ENCODE measurements around the gene ZNF358. TPM values are rescaled to one million over a fixed set of nuclear protein-coding genes. Genes with fewer than 3 reads are reported as not detected.

ZNF358 gene
- total RNA-seq, 1 donor from 2014 or later, result 16.9 TPM

- Histone ChIP-seq H2AFZ (replicated peaks) (no peak overlapping the region), H3K9ac (no peak overlapping the region), H3K4me2 (no peak overlapping the region), H3K9me3 (ENCODE audit: low read depth) (no peaks in the 10 kb centered on the region), H3K4me3 (no peak overlapping the region), H3F3A (ENCODE audit: low read depth) (no peaks in the 10 kb centered on the region), H3K27ac (no peak overlapping the region), H3K4me1 (no peaks in the 10 kb centered on the region), H3K36me3 (no peaks in the 10 kb centered on the region), H3K79me2 (ENCODE audit: low read depth) (no peaks in the 10 kb centered on the region), H3K27me3 (no peaks in the 10 kb centered on the region), H4K20me1 (ENCODE audit: low read depth) (no peaks in the 10 kb centered on the region)
- Mint-ChIP-seq H3K36me3 (peaks cover 2% of the 10 kb centered on the region), H3K27me3 (ENCODE audit: insufficient read depth, low read depth) (no peaks in the 10 kb centered on the region), H3K4me1 (no peaks in the 10 kb centered on the region), H3K4me3 (no peak overlapping the region), H3K9me3 (no peaks in the 10 kb centered on the region), H3K27ac (no peak overlapping the region)
- TF ChIP-seq EZH2phosphoT487 (IDR thresholded peaks at IDR 0.05) (no peak), CTCF (IDR thresholded peaks at IDR 0.05) (no peak), EZH2 (IDR thresholded peaks at IDR 0.05) (no peak)
- DNase-seq (ENCODE audit: low spot score), result no peak
Measured at GRCh38 chr19:7469669-7470285, 46.1 kb upstream of the ZNF358 start.

GRCh38 chr19:7470540-7471305 is 45.2 kb upstream of the ZNF358 start:
- no peaks in the 10 kb centered on the region for H3F3A ChIP-seq (ENCODE audit: low read depth)
- no peak for TF ChIP-seq EZH2 (IDR thresholded peaks at IDR 0.05)
- no peak for TF ChIP-seq EZH2phosphoT487 (IDR thresholded peaks at IDR 0.05)
- no peak for TF ChIP-seq CTCF (IDR thresholded peaks at IDR 0.05)
- H3K9ac ChIP-seq, result no peak overlapping the region
- H2AFZ ChIP-seq (replicated peaks), result no peak overlapping the region
- H3K4me1 ChIP-seq, result no peaks in the 10 kb centered on the region
- H3K27ac ChIP-seq, result no peak overlapping the region
- H3K4me3 Mint-ChIP-seq, result no peak overlapping the region
- no peak overlapping the region for H3K27ac Mint-ChIP-seq
- DNase-seq (ENCODE audit: low spot score), result no peak
- H3K9me3 Mint-ChIP-seq, result no peaks in the 10 kb centered on the region
- no peak overlapping the region for H3K4me2 ChIP-seq
- H3K36me3 ChIP-seq, result no peaks in the 10 kb centered on the region
- H3K27me3 ChIP-seq, result no peaks in the 10 kb centered on the region
- H3K27me3 Mint-ChIP-seq (ENCODE audit: insufficient read depth, low read depth), result no peaks in the 10 kb centered on the region
- H3K4me1 Mint-ChIP-seq, result no peaks in the 10 kb centered on the region
- no peaks in the 10 kb centered on the region for H3K9me3 ChIP-seq (ENCODE audit: low read depth)
- no peak overlapping the region for H3K4me3 ChIP-seq
- peaks cover 2% of the 10 kb centered on the region for H3K36me3 Mint-ChIP-seq
- H3K79me2 ChIP-seq (ENCODE audit: low read depth), result no peaks in the 10 kb centered on the region
- H4K20me1 ChIP-seq (ENCODE audit: low read depth), result no peaks in the 10 kb centered on the region

DNA sequence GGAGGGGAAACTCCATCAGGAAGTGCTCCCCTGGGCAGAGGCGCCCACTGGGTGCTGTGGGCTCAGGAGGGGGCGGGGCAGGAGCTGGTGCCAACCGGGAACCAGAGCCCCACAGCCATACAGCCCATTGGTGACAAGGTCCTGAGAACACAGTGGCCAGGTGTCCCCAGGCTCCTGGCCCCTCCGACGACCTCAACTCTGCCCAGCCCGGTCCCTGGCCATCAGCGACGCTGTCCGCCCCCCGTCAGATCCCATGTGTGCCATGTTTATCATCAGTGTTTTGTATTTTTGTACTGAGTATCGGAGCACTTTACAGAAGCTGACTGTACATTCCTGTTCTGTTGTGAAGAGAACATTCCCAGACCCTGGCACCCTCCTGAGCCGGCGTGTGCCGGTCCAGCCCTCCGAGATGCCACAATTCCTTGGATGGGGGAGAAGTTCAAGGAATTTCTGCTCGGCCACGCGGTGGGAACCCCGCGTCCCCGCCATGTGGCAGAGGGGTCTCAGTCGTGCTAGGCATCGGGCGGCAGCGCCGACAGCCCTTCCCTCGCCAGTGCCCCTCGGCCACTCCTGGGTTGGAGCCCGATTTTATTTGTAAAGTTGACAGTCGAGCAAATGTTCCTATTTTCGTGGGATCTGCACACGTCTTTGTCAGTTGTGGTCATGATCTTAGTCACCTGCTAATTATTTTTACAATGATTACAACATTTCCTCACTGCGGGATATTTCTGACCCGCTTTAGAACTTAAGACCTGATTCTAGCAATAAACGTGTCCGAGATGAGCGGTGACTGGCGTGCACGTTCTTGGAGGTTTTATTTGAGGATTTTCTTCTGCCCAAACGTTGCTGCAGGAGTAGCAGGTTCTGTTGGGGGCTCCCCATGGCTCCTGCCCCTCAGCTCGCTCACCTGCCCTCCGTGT is 43.9 kb upstream of the ZNF358 start:
- Mint-ChIP-seq H3K27me3 (ENCODE audit: insufficient read depth, low read depth) (no peaks in the 10 kb centered on the region), H3K9me3 (no peaks in the 10 kb centered on the region), H3K36me3 (peaks cover 2% of the 10 kb centered on the region), H3K4me3 (no peak overlapping the region), H3K27ac (no peak overlapping the region), H3K4me1 (no peaks in the 10 kb centered on the region)
- Histone ChIP-seq H3K27ac (no peak overlapping the region), H3K9me3 (ENCODE audit: low read depth) (no peaks in the 10 kb centered on the region), H3K36me3 (no peaks in the 10 kb centered on the region), H3K27me3 (no peaks in the 10 kb centered on the region), H2AFZ (replicated peaks) (no peak overlapping the region), H4K20me1 (ENCODE audit: low read depth) (no peaks in the 10 kb centered on the region), H3K4me1 (no peaks in the 10 kb centered on the region), H3K9ac (no peak overlapping the region), H3F3A (ENCODE audit: low read depth) (no peaks in the 10 kb centered on the region), H3K79me2 (ENCODE audit: low read depth) (no peaks in the 10 kb centered on the region), H3K4me3 (no peak overlapping the region), H3K4me2 (no peak overlapping the region)
- no peak for DNase-seq (ENCODE audit: low spot score)
- TF ChIP-seq EZH2 (IDR thresholded peaks at IDR 0.05), result no peak
- no peak for TF ChIP-seq EZH2phosphoT487 (IDR thresholded peaks at IDR 0.05)
- TF ChIP-seq CTCF (IDR thresholded peaks at IDR 0.05), result no peak

Measured in neural progenitor cell (in vitro differentiated cells).